HG03457 (cell line): ENCODE data around the gene PPP6C.
"Not testable (repeated sequence)": the region's sequence is repeated elsewhere in the genome, so short reads cannot be mapped to it uniquely, and the experiment has no call there.

Experiments
- ATAC-seq: cut with Tn5 transposase; IDR thresholded peaks from one replicate; pipeline ENCODE4 v1.9.1; 2021; ENCODE audit warnings: moderate number of reproducible peaks; ENCODE audit not compliant: unreplicated experiment

PPP6C gene

GRCh38 chr9:125189361-125190289 is at the start of gene PPP6C:
TSS of gene PPP6C (minus strand) at chr9:125189803. CDS start at chr9:125189718, 85 bp downstream.
- ATAC-seq: peak; percentile 90

GRCh38 chr9:125238915-125239446 is 49.4 kb upstream of the PPP6C start:
- no peak for ATAC-seq

- ATAC-seq: no peak
Observed at GRCh38 chr9:125238127-125238914, 48.7 kb upstream of the PPP6C start.

- not testable (repeated sequence) for ATAC-seq
Observed at GRCh38 chr9:125236520-125237159, 47.0 kb upstream of the PPP6C start.

- no peak for ATAC-seq
Observed at GRCh38 chr9:125235804-125236519, 46.4 kb upstream of the PPP6C start.

GRCh38 chr9:125234099-125234498 is 44.5 kb upstream of the PPP6C start:
- not testable (repeated sequence) for ATAC-seq

- ATAC-seq: no peak
Observed at GRCh38 chr9:125233678-125234077, 44.1 kb upstream of the PPP6C start.

- ATAC-seq: no peak
Observed at GRCh38 chr9:125227761-125228160, 38.2 kb upstream of the PPP6C start.

- not testable (repeated sequence) for ATAC-seq
Observed at GRCh38 chr9:125224858-125225257, 35.3 kb upstream of the PPP6C start.

- no peak for ATAC-seq
Observed at GRCh38 chr9:125218621-125219020, 29.0 kb upstream of the PPP6C start.

GRCh38 chr9:125214186-125214585 is 24.6 kb upstream of the PPP6C start:
- no peak for ATAC-seq

- ATAC-seq: no peak
Observed at GRCh38 chr9:125204477-125204876, 14.9 kb upstream of the PPP6C start.

- no peak for ATAC-seq
Observed at GRCh38 chr9:125202846-125203618, 13.4 kb upstream of the PPP6C start.

- peak; percentile 83 for ATAC-seq
Observed at GRCh38 chr9:125200216-125201047, 10.8 kb upstream of the PPP6C start, which contains the start of gene RABEPK. TSS of gene RABEPK (plus strand) at chr9:125200542. CDS start at chr9:125203014, 2,472 bp downstream.

- not testable (repeated sequence) for ATAC-seq
Observed at GRCh38 chr9:125195591-125195990, 6.0 kb upstream of the PPP6C start.

GRCh38 chr9:125194466-125194865 is 4.9 kb upstream of the PPP6C start:
- ATAC-seq: not testable (repeated sequence)

- ATAC-seq: no peak
Observed at GRCh38 chr9:125190361-125190801, 778 bp upstream of the PPP6C start.

- no peak for ATAC-seq
Observed at GRCh38 chr9:125189011-125189360, 617 bp downstream of the PPP6C start.

GRCh38 chr9:125183561-125183960 is 6.0 kb downstream of the PPP6C start:
- ATAC-seq: no peak
